GM12875 (cell line): ENCODE results near the gene EFL1.
A peak's percentile ranks its signal among the peaks of the same experiment; 100 is the strongest.
"Not testable (repeated sequence)": the region's sequence is repeated elsewhere in the genome, so short reads cannot be mapped to it uniquely, and the experiment has no call there.

Source experiments
- H3K4me3 ChIP-seq: one replicate; pipeline ENCODE4 v1.5.1; 2011; ENCODE audit warnings: low read depth, low read length, control low read depth
- TF ChIP-seq, protein P1 (sequence below): IDR thresholded peaks from 2 replicates; pipeline ENCODE4 v1.5.1; 2011; ENCODE audit warnings: low read depth, mild to moderate bottlenecking, control low read depth, inconsistent platforms, low read length, moderate library complexity, borderline replicate concordance; ENCODE audit not compliant: insufficient read depth

EFL1 gene

DNA sequence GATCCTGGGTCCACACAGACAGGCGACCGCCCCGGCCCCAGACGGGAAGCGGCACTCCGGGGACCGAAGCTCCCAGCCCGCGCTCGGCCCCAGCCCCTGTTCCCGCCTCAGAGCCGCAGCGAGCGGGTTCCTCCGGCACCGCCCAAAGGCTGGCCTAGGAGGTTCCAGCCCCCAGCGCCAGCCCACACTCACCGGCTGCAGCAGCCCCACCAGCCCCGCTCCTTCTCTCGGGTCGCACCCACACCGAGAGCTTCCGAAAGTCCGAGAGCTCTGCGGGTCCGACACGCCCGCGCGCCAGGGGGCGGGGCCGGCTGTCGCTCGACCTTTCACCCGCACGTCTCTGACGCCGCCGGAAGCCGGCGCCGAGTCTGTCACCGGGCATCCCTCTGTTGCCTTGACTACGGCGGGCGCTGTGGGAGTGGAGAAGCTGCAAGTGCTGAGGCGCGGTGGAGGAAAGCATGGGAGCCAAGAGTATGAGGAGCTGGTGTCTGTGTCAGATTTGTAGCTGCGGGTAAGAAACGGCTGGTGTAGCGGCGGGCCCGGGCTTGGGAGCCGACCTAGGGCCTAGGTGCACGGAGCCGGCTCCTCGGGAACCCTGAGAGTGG lies at the start of gene EFL1, which contains the start of gene SAXO2:
TSS of gene EFL1 (minus strand) at position 313 of the 605 bp plus-strand sequence. CDS start 956 bp downstream, outside the sequence.
TSS of gene SAXO2 (plus strand) at position 397 of the 605 bp plus-strand sequence. CDS start at position 459, 62 bp downstream.
- TF ChIP-seq, protein P1, sequence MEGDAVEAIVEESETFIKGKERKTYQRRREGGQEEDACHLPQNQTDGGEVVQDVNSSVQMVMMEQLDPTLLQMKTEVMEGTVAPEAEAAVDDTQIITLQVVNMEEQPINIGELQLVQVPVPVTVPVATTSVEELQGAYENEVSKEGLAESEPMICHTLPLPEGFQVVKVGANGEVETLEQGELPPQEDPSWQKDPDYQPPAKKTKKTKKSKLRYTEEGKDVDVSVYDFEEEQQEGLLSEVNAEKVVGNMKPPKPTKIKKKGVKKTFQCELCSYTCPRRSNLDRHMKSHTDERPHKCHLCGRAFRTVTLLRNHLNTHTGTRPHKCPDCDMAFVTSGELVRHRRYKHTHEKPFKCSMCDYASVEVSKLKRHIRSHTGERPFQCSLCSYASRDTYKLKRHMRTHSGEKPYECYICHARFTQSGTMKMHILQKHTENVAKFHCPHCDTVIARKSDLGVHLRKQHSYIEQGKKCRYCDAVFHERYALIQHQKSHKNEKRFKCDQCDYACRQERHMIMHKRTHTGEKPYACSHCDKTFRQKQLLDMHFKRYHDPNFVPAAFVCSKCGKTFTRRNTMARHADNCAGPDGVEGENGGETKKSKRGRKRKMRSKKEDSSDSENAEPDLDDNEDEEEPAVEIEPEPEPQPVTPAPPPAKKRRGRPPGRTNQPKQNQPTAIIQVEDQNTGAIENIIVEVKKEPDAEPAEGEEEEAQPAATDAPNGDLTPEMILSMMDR: no peak
- H3K4me3 ChIP-seq: peak within 1 kb of the TSS; percentile 78

DNA sequence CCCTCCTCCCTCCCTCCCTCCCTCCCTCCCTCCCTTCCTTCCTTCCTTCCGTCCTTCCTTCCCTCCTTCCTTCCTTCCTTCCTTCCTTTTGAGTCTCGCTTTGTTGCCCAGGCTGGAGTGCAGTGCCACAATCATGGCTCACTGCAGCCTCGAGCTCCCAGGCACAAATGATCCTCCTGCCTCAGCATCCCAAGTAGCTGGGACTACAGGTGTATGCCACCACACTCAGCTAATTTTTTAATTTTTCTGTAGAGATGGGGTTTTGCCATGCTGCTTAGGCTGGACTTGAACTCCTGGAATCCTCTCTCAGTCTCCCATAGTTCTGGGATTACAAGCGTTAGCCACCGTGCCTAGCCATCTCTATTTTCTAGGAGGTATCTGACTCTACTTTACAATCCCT lies 48.8 kb upstream of the EFL1 start:
- not testable (repeated sequence) for H3K4me3 ChIP-seq

DNA sequence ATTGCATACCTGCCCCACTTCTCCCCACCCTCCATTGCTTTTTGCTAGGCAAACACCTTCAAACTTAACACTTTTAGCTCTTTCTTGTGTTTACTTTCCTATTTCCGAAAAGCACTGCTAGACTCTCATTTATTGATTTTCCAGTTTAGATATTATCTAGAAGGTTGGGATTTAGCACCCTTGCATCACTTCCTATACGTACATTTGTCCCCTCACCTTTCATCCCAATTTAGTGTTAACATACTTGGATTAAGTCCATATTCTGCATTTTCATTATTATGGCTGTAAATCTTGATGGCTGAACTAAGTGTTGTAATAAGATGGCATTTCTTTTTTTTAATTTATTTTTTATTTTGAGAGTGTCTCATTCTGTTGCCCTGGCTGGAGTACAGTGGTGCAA lies 47.3 kb upstream of the EFL1 start:
- no peak overlapping the region for H3K4me3 ChIP-seq
- TF ChIP-seq, protein P1: no peak

DNA sequence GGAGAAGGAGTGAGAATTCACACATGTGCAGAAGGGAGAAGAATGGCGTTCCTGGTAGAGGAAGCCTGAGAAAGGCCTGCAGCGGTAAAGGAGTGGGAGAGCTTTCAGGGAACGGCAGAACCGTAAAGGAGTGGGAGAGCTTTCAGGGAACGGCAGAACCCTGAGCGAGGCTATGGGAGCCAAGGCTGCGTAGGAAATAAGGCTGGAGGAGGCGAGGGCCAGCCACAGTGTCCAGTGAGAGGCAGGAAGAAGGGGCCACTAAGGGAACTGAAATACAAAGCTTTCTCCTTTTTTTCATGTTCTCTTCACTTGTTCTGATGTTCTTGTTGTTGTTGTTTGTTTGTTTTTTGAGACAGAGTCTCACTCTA lies 45.2 kb upstream of the EFL1 start:
- no peak overlapping the region for H3K4me3 ChIP-seq
- TF ChIP-seq, protein P1: no peak

DNA sequence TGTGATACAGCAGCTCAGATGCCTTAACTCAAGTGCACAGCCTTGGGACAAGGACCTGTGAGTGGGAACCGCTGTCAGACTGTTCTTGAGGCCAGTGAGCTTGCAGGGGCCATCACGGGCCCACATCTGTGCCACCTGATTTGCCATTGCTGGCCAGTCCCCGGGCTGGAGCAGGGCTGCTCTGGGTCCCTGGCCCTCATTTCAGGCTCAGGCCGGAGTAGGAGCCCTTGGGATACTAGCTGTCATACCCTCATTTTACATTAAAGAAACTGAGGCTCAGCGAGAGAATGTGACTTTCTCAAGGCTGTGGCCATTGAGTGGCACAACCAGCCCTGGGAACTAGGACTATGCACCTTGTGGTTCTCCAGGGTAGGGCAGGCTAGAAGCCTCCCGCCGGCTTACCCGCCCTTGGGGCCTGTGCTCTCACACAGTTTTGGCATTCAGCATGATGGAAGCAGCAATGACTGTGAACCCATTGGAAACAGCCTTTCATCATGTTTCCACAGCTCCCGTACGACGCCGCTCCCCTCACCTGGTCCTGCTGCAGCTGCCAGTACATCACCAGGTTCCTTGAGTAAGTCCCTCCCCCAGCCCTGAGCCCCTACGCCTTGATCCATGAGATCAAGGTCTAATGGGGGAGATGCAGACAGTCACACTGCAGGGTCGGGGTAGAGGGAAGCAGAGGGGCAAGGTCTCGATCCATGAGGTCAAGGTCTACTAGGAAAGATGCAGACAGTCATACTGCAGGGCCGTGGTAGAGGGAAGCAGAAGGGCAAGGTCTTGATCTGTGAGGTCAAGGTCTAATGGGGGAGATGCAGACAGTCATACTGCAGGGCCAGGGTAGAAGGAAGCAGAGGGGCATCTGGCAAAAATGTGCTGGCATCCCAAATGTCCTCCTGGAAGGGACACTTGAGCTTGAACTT lies 44.5 kb upstream of the EFL1 start:
- H3K4me3 ChIP-seq: no peak overlapping the region
- TF ChIP-seq, protein P1: peak; percentile 12; the same call in 1 of the 2 replicates

DNA sequence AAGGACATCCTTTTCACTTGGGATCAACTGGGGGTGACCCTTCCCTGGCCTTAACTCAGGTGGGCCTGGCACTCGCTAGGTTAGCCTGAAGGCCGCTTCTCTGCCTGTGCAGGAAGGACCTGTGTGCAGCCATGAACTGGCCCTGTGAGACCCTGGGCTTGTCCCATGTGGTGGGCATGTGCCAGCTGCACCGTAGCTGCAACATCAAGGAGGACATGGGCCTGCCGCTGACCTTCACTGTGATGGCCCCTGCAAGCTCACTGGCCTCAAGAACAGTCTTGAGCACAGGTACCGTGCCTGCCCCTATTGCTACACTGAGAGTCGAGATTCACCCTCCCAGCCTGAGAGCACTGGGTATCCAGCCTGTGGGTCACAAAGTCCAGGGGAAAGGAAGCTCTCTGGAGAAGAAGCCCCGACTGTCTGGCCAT lies 43.1 kb upstream of the EFL1 start:
- H3K4me3 ChIP-seq: no peak overlapping the region
- TF ChIP-seq, protein P1: no peak

DNA sequence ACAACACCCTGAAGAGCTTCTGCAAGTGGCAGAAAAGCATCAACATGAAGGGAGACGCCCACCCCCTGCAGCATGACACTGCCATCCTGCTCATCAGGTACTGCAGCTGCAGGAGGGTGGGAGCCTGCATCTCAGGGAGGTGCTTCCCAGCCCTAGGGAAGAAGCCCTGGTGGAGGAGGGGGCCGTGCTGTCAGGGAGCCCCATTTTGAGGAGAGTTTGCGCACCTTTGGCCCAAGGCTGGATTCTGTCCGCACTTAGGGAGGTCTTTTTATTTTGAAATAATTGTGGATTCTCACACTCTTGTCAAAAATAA lies 42.2 kb upstream of the EFL1 start:
- TF ChIP-seq, protein P1: no peak
- no peak overlapping the region for H3K4me3 ChIP-seq
